GM23338 (cell line): ENCODE measurements around the gene ZNF236. TPM values are rescaled to one million over a fixed set of nuclear protein-coding genes. Genes with fewer than 3 reads are reported as not detected.

Source experiments
- ATAC-seq: fragments of 200-7000 bp; cut with Tn5 transposase; 3 replicates; pipeline ENCODE4 v1.9.1; 2020
- DNase-seq: peaks from one replicate; pipeline ENCODE4 v3.0.0-alpha.2; 2015; ENCODE audit warnings: low spot score
- H2AFZ ChIP-seq: fragments of 200-600 bp; sonication (generic); 2 replicates; pipeline ENCODE4 v1.8.0; 2016; ENCODE audit warnings: antibody characterized with exemption, mild to moderate bottlenecking, moderate library complexity
- H3F3A ChIP-seq: fragments of 200-600 bp; sonication (generic); replicated peaks from 2 replicates; pipeline ENCODE4 v1.8.0; 2017; ENCODE audit warnings: antibody characterized with exemption, mixed run types, low read depth
- H3K27ac ChIP-seq: fragments of 200-600 bp; sonication (generic); 2 replicates; pipeline ENCODE4 v1.6.1; 2016; ENCODE audit warnings: low read depth
- H3K27me3 ChIP-seq: fragments of 200-600 bp; sonication (generic); 2 replicates; pipeline ENCODE4 v1.8.0; 2016; ENCODE audit warnings: mild to moderate bottlenecking, mixed run types, moderate library complexity; ENCODE audit not compliant: insufficient read depth
- H3K36me3 ChIP-seq: fragments of 200-600 bp; sonication (generic); 2 replicates; pipeline ENCODE4 v1.8.0; 2016; ENCODE audit warnings: mild to moderate bottlenecking; ENCODE audit not compliant: insufficient read depth
- H3K4me1 ChIP-seq: fragments of 200-600 bp; sonication (generic); 2 replicates; pipeline ENCODE4 v1.8.0; 2016; ENCODE audit warnings: mild to moderate bottlenecking, moderate library complexity; ENCODE audit not compliant: insufficient read depth
- H3K4me2 ChIP-seq: fragments of 200-600 bp; sonication (generic); 2 replicates; pipeline ENCODE4 v1.7.1; 2017; ENCODE audit warnings: mixed run types
- H3K4me3 ChIP-seq: fragments of 200-600 bp; sonication (generic); 2 replicates; pipeline ENCODE4 v1.6.1; 2016; ENCODE audit warnings: mixed run types
- H3K79me2 ChIP-seq: fragments of 200-600 bp; sonication (generic); replicated peaks from 2 replicates; pipeline ENCODE4 v1.8.0; 2017; ENCODE audit warnings: mild to moderate bottlenecking; ENCODE audit not compliant: insufficient read depth
- H3K9me2 ChIP-seq: fragments of 200-600 bp; sonication (generic); 2 replicates; pipeline ENCODE4 v1.8.0; 2017; ENCODE audit not compliant: insufficient read depth
- H4K20me1 ChIP-seq: fragments of 200-600 bp; sonication (generic); replicated peaks from 2 replicates; pipeline ENCODE4 v1.8.0; 2017; ENCODE audit warnings: mild to moderate bottlenecking; ENCODE audit not compliant: insufficient read depth
- H3K27ac Mint-ChIP-seq: 2 replicates; pipeline ENCODE4 v1.8.0; 2020; ENCODE audit warnings: inconsistent platforms, mild to moderate bottlenecking, moderate library complexity, mixed read lengths
- H3K27me3 Mint-ChIP-seq: 3 replicates; pipeline ENCODE4 v1.8.0; 2022; ENCODE audit warnings: low read depth, mild to moderate bottlenecking, moderate library complexity, mixed read lengths, inconsistent platforms; ENCODE audit not compliant: insufficient read depth, poor library complexity
- H3K36me3 Mint-ChIP-seq: 3 replicates; pipeline ENCODE4 v1.8.0; 2021; ENCODE audit warnings: low read depth, mild to moderate bottlenecking, inconsistent platforms, moderate library complexity, mixed read lengths
- H3K4me1 Mint-ChIP-seq: 3 replicates; pipeline ENCODE4 v1.8.0; 2020; ENCODE audit warnings: mild to moderate bottlenecking, inconsistent platforms, mixed read lengths
- H3K4me3 Mint-ChIP-seq: 3 replicates; pipeline ENCODE4 v1.8.0; 2021; ENCODE audit warnings: moderate library complexity, mild to moderate bottlenecking, inconsistent platforms, mixed read lengths
- H3K9me3 Mint-ChIP-seq: 3 replicates; pipeline ENCODE4 v1.8.0; 2020; ENCODE audit warnings: moderate library complexity, mild to moderate bottlenecking, inconsistent platforms, mixed read lengths
- CREB1 ChIP-seq: fragments of 250-450 bp; sonication (Bioruptor Pico); IDR thresholded peaks from 2 replicates; pipeline ENCODE4 v1.5.0; 2020; ENCODE audit warnings: low read depth, mild to moderate bottlenecking, moderate library complexity
- CTCF ChIP-seq, 2 experiments: fragments of 200-600 bp in 1 of 2; sonication (generic) in 1 of 2; conservative IDR thresholded peaks; 2 replicates each; pipeline versions ENCODE4 v1.5.1 to v1.6.1; 2016 to 2017; ENCODE audit warnings: antibody characterized with exemption in 2 of 2, low read depth in 2 of 2, mild to moderate bottlenecking in 2 of 2, moderate library complexity in 1 of 2
- ETS1 ChIP-seq: IDR thresholded peaks from 2 replicates; pipeline ENCODE4 v1.6.1; 2016; ENCODE audit warnings: antibody characterized with exemption
- EZH2phosphoT487 ChIP-seq: fragments of 200-600 bp; sonication (generic); IDR thresholded peaks from one replicate; pipeline ENCODE4 v1.8.1; 2018; ENCODE audit warnings: antibody characterized with exemption; ENCODE audit not compliant: unreplicated experiment
- JUNB ChIP-seq: IDR thresholded peaks from one replicate; pipeline ENCODE4 v1.6.1; 2016; ENCODE audit warnings: antibody characterized with exemption; ENCODE audit not compliant: unreplicated experiment
- NANOG ChIP-seq: IDR thresholded peaks from 2 replicates; pipeline ENCODE4 v1.6.1; 2016; ENCODE audit warnings: antibody characterized with exemption, borderline replicate concordance
- REST ChIP-seq: IDR thresholded peaks from one replicate; pipeline ENCODE4 v1.6.1; 2018; ENCODE audit warnings: antibody characterized with exemption; ENCODE audit not compliant: unreplicated experiment
- STAT1 ChIP-seq: IDR thresholded peaks from one replicate; pipeline ENCODE4 v1.6.1; 2016; ENCODE audit warnings: antibody characterized with exemption; ENCODE audit not compliant: unreplicated experiment
- ZNF114 ChIP-seq: fragments of 250-450 bp; sonication (Bioruptor Pico); IDR thresholded peaks from 2 replicates; pipeline ENCODE4 v1.5.0; 2020; ENCODE audit warnings: mild to moderate bottlenecking, moderate library complexity
- ZNF331 ChIP-seq: fragments of 250-450 bp; sonication (Bioruptor Pico); IDR thresholded peaks from 2 replicates; pipeline ENCODE4 v1.5.0; 2020; ENCODE audit warnings: low read depth, mild to moderate bottlenecking, moderate library complexity
- ZNF462 ChIP-seq: fragments of 250-450 bp; sonication (Bioruptor Pico); IDR thresholded peaks from 2 replicates; pipeline ENCODE4 v1.5.0; 2020; ENCODE audit warnings: mild to moderate bottlenecking, moderate library complexity
- polyA plus RNA-seq: library from polyadenylated mRNA; unstranded; fragments of >200 nt; fragmentation: Nextera tagmentation; extraction: Ambion mirVana; gene quantifications from 2 replicates; pipeline ENCODE4 v1.2.1, GENCODE V29; 2016
- total RNA-seq: library from RNA; depleted of rRNA; stranded (reverse); fragments of >200 nt; shearing (Covaris generic); gene quantifications from 2 replicates; pipeline ENCODE4 v1.2.3, GENCODE V29; 2014

Gene ZNF236
- total and polyA plus RNA-seq, 2 experiments from 2014 or later: 8.9 to 16.3 TPM

GRCh38 chr18:76997951-76998808 is 175.8 kb downstream of the ZNF236 start (continued):
- TF ChIP-seq ZNF462: no peak
- no peak for TF ChIP-seq ZNF331

- Histone ChIP-seq H3K4me1 (peaks cover 5% of the 10 kb centered on the region; the same call in 1 of the 2 replicates), H3F3A (no peaks in the 10 kb centered on the region), H3K79me2 (no peaks in the 10 kb centered on the region), H3K9me2 (no peaks in the 10 kb centered on the region), H3K4me3 (no peak overlapping the region), H3K27ac (no peak overlapping the region), H3K4me2 (no peak overlapping the region), H3K27me3 (no peaks in the 10 kb centered on the region), H2AFZ (no peak overlapping the region), H4K20me1 (no peaks in the 10 kb centered on the region), H3K36me3 (no peaks in the 10 kb centered on the region)
- Mint-ChIP-seq H3K36me3 (no peaks in the 10 kb centered on the region), H3K27me3 (peaks cover 9% of the 10 kb centered on the region), H3K27ac (no peak overlapping the region), H3K9me3 (no peaks in the 10 kb centered on the region), H3K4me3 (no peak overlapping the region), H3K4me1 (peaks cover 9% of the 10 kb centered on the region; the same call in 2 of the 3 replicates)
- DNase-seq: no peak
- ATAC-seq: no peak
- TF ChIP-seq STAT1 (no peak), JUNB (no peak), ETS1 (no peak), ZNF114 (CRISPR knock-in tag) (no peak), EZH2phosphoT487 (no peak), CREB1 (CRISPR knock-in tag) (no peak), CTCF (conservative IDR thresholded peaks at IDR 0.05; ENCODE audit: low read depth in 2 of 2) (no peak), NANOG (no peak), REST (no peak)
Measured at GRCh38 chr18:76999077-76999476, 176.7 kb downstream of the ZNF236 start.
